ENCODE measurements around the gene TAS1R3. TPM values are rescaled to one million over a fixed set of nuclear protein-coding genes. Genes with fewer than 3 reads are reported as not detected.

The TAS1R3 gene
- polyA plus RNA-seq (2013) = 0.29 TPM

GRCh38 chr1:1331068-1331965, at the start of gene TAS1R3:
TAS1R3 (plus strand) TSS chr1:1331280; CDS start chr1:1331346, 66 bp downstream.
- Histone ChIP-seq H3K36me3 (ENCODE audit: control insufficient read depth in 4 of 4, insufficient read depth in 4 of 4, low read length in 3 of 4) (peaks cover 2 to 22% (median 11%) of the 10 kb centered on the region in 4 experiments), H3K27ac (ENCODE audit: insufficient read depth in 1 of 2, low read depth in 1 of 2, low read length in 2 of 2, poor library complexity in 1 of 2, severe bottlenecking in 2 of 2) (no peak within 1 kb of the TSS), H3K27me3 (replicated peaks in 2 of 5; ENCODE audit: control insufficient read depth in 4 of 5, insufficient read depth in 5 of 5, low read length in 4 of 5) (no peaks in the 10 kb centered on the region), H3K4me1 (ENCODE audit: control extremely low read depth in 1 of 4, control insufficient read depth in 4 of 4, insufficient read depth in 4 of 4, low read length in 3 of 4) (peaks cover 0 to 3% (median 2%) of the 10 kb centered on the region in 4 experiments), H3K9me3 (ENCODE audit: control extremely low read depth in 1 of 5, control insufficient read depth in 4 of 5, insufficient read depth in 2 of 5, low read depth in 1 of 5, low read length in 4 of 5) (no peaks in the 10 kb centered on the region), H3K4me3 (ENCODE audit: control insufficient read depth in 1 of 7, extremely low read depth in 1 of 7, insufficient read depth in 4 of 7, low read depth in 2 of 7, low read length in 6 of 7) (no peak within 1 kb of the TSS)
- POLR2A ChIA-PET = no interaction called here
- DNase-seq = no peak
- CTCF ChIA-PET = no interaction called here
- WGBS (ENCODE audit: insufficient coverage) = 89% methylated on average over 35 of the region's 41 CpGs

GRCh38 chr1:1281533-1282321, 49.4 kb upstream of the TAS1R3 start:
- POLR2A ChIA-PET = no interaction called here
- WGBS (ENCODE audit: insufficient coverage) = 85% methylated on average over 19 of the region's 26 CpGs
- Histone ChIP-seq H3K4me1 (ENCODE audit: control extremely low read depth in 1 of 4, control insufficient read depth in 4 of 4, insufficient read depth in 4 of 4, low read length in 3 of 4) (no peaks in the 10 kb centered on the region), H3K9me3 (ENCODE audit: control extremely low read depth in 1 of 5, control insufficient read depth in 4 of 5, insufficient read depth in 2 of 5, low read depth in 1 of 5, low read length in 4 of 5) (no peaks in the 10 kb centered on the region), H3K27ac (ENCODE audit: insufficient read depth in 1 of 2, low read depth in 1 of 2, low read length in 2 of 2, poor library complexity in 1 of 2, severe bottlenecking in 2 of 2) (no peak overlapping the region), H3K27me3 (replicated peaks in 2 of 5; ENCODE audit: control insufficient read depth in 4 of 5, insufficient read depth in 5 of 5, low read length in 4 of 5) (no peaks in the 10 kb centered on the region), H3K4me3 (ENCODE audit: control insufficient read depth in 1 of 7, extremely low read depth in 1 of 7, insufficient read depth in 4 of 7, low read depth in 2 of 7, low read length in 6 of 7) (no peak overlapping the region), H3K36me3 (ENCODE audit: control insufficient read depth in 4 of 4, insufficient read depth in 4 of 4, low read length in 3 of 4) (no peaks in the 10 kb centered on the region)
- CTCF ChIA-PET = no interaction called here
- DNase-seq = peak in 1 of 3 donors; percentile 47

GRCh38 chr1:1282998-1283397, 48.1 kb upstream of the TAS1R3 start:
- ChIA-PET CTCF (interaction anchor here (1.4 kb wide), 1 partner anchor 9 kb away, joined by 3 read pairs; no protein-coding TSS in a partner anchor), POLR2A (no interaction called here)
- Histone ChIP-seq H3K36me3 (ENCODE audit: control insufficient read depth in 4 of 4, insufficient read depth in 4 of 4, low read length in 3 of 4) (no peaks in the 10 kb centered on the region), H3K27me3 (replicated peaks in 2 of 5; ENCODE audit: control insufficient read depth in 4 of 5, insufficient read depth in 5 of 5, low read length in 4 of 5) (no peaks in the 10 kb centered on the region), H3K9me3 (ENCODE audit: control extremely low read depth in 1 of 5, control insufficient read depth in 4 of 5, insufficient read depth in 2 of 5, low read depth in 1 of 5, low read length in 4 of 5) (no peaks in the 10 kb centered on the region), H3K4me1 (ENCODE audit: control extremely low read depth in 1 of 4, control insufficient read depth in 4 of 4, insufficient read depth in 4 of 4, low read length in 3 of 4) (no peaks in the 10 kb centered on the region), H3K27ac (ENCODE audit: insufficient read depth in 1 of 2, low read depth in 1 of 2, low read length in 2 of 2, poor library complexity in 1 of 2, severe bottlenecking in 2 of 2) (no peak overlapping the region), H3K4me3 (ENCODE audit: control insufficient read depth in 1 of 7, extremely low read depth in 1 of 7, insufficient read depth in 4 of 7, low read depth in 2 of 7, low read length in 6 of 7) (no peak overlapping the region)
- WGBS (ENCODE audit: insufficient coverage) = 92% methylated on average over 10 of the region's 14 CpGs
- peak in 2 of 3 donors; percentile 41 to 48 for DNase-seq

- CTCF ChIA-PET = interaction anchor here (1.4 to 1.7 kb wide), 2 partner anchors 8 to 21 kb away, joined by 3 to 4 read pairs; no protein-coding TSS in a partner anchor
- peak; percentile 48 to 59 (median 56) for DNase-seq
- Histone ChIP-seq H3K36me3 (ENCODE audit: control insufficient read depth in 4 of 4, insufficient read depth in 4 of 4, low read length in 3 of 4) (no peaks in the 10 kb centered on the region), H3K4me1 (ENCODE audit: control extremely low read depth in 1 of 4, control insufficient read depth in 4 of 4, insufficient read depth in 4 of 4, low read length in 3 of 4) (no peaks in the 10 kb centered on the region), H3K27me3 (replicated peaks in 2 of 5; ENCODE audit: control insufficient read depth in 4 of 5, insufficient read depth in 5 of 5, low read length in 4 of 5) (no peaks in the 10 kb centered on the region), H3K9me3 (ENCODE audit: control extremely low read depth in 1 of 5, control insufficient read depth in 4 of 5, insufficient read depth in 2 of 5, low read depth in 1 of 5, low read length in 4 of 5) (no peaks in the 10 kb centered on the region), H3K27ac (ENCODE audit: insufficient read depth in 1 of 2, low read depth in 1 of 2, low read length in 2 of 2, poor library complexity in 1 of 2, severe bottlenecking in 2 of 2) (no peak overlapping the region), H3K4me3 (ENCODE audit: control insufficient read depth in 1 of 7, extremely low read depth in 1 of 7, insufficient read depth in 4 of 7, low read depth in 2 of 7, low read length in 6 of 7) (no peak overlapping the region)
- POLR2A ChIA-PET = no interaction called here
- WGBS (ENCODE audit: insufficient coverage) = 7% methylated on average over 3 of the region's 9 CpGs
These were observed 47.3 kb upstream of the TAS1R3 start for GRCh38 chr1:1283821-1284220.

GRCh38 chr1:1284221-1285101, 46.6 kb upstream of the TAS1R3 start:
- Histone ChIP-seq H3K36me3 (ENCODE audit: control insufficient read depth in 4 of 4, insufficient read depth in 4 of 4, low read length in 3 of 4) (no peaks in the 10 kb centered on the region), H3K4me1 (ENCODE audit: control extremely low read depth in 1 of 4, control insufficient read depth in 4 of 4, insufficient read depth in 4 of 4, low read length in 3 of 4) (no peaks in the 10 kb centered on the region), H3K27me3 (replicated peaks in 2 of 5; ENCODE audit: control insufficient read depth in 4 of 5, insufficient read depth in 5 of 5, low read length in 4 of 5) (no peaks in the 10 kb centered on the region), H3K4me3 (ENCODE audit: control insufficient read depth in 1 of 7, extremely low read depth in 1 of 7, insufficient read depth in 4 of 7, low read depth in 2 of 7, low read length in 6 of 7) (no peak overlapping the region), H3K9me3 (ENCODE audit: control extremely low read depth in 1 of 5, control insufficient read depth in 4 of 5, insufficient read depth in 2 of 5, low read depth in 1 of 5, low read length in 4 of 5) (no peaks in the 10 kb centered on the region), H3K27ac (ENCODE audit: insufficient read depth in 1 of 2, low read depth in 1 of 2, low read length in 2 of 2, poor library complexity in 1 of 2, severe bottlenecking in 2 of 2) (no peak overlapping the region)
- POLR2A ChIA-PET = no interaction called here
- CTCF ChIA-PET = interaction anchor here (1.4 to 1.7 kb wide), 2 partner anchors 7 to 21 kb away, joined by 3 to 4 read pairs; no protein-coding TSS in a partner anchor
- DNase-seq = no peak
- 96% methylated on average over 25 of the region's 32 CpGs for WGBS (ENCODE audit: insufficient coverage)

- Histone ChIP-seq H3K27me3 (replicated peaks in 2 of 5; ENCODE audit: control insufficient read depth in 4 of 5, insufficient read depth in 5 of 5, low read length in 4 of 5) (no peaks in the 10 kb centered on the region), H3K36me3 (ENCODE audit: control insufficient read depth in 4 of 4, insufficient read depth in 4 of 4, low read length in 3 of 4) (no peaks in the 10 kb centered on the region), H3K4me3 (ENCODE audit: control insufficient read depth in 1 of 7, extremely low read depth in 1 of 7, insufficient read depth in 4 of 7, low read depth in 2 of 7, low read length in 6 of 7) (no peak overlapping the region), H3K9me3 (ENCODE audit: control extremely low read depth in 1 of 5, control insufficient read depth in 4 of 5, insufficient read depth in 2 of 5, low read depth in 1 of 5, low read length in 4 of 5) (no peaks in the 10 kb centered on the region), H3K27ac (ENCODE audit: insufficient read depth in 1 of 2, low read depth in 1 of 2, low read length in 2 of 2, poor library complexity in 1 of 2, severe bottlenecking in 2 of 2) (no peak overlapping the region), H3K4me1 (ENCODE audit: control extremely low read depth in 1 of 4, control insufficient read depth in 4 of 4, insufficient read depth in 4 of 4, low read length in 3 of 4) (no peaks in the 10 kb centered on the region)
- WGBS (ENCODE audit: insufficient coverage) = 98% methylated on average over 17 of the region's 22 CpGs
- ChIA-PET CTCF (interaction anchor here (1.7 kb wide), 1 partner anchor 20 kb away, joined by 4 read pairs; no protein-coding TSS in a partner anchor), POLR2A (no interaction called here)
- DNase-seq = no peak
These were observed 45.9 kb upstream of the TAS1R3 start for GRCh38 chr1:1285102-1285571.
